K562 (cell line): ENCODE data around the gene HCRTR2.

Experiments used
- FOXA1 ChIP-seq: fragments of 450-650 bp; IDR thresholded peaks from 2 replicates; pipeline ENCODE4 v1.6.1; 2016; ENCODE audit warnings: mild to moderate bottlenecking, borderline replicate concordance
- ZFP36 ChIP-seq: fragments of 150-350 bp; IDR thresholded peaks from 2 replicates; pipeline ENCODE4 v1.6.1; 2018; ENCODE audit warnings: low read length, low read depth; ENCODE audit not compliant: partially characterized antibody
- TF ChIP-seq, protein P1 (sequence below), 3 experiments: IDR thresholded peaks in 2 of 3; conservative IDR thresholded peaks in 1 of 3; 2 replicates each; pipeline ENCODE4 v1.5.1; 2011 to 2012; ENCODE audit warnings: low read length in 3 of 3, mild to moderate bottlenecking in 3 of 3, control low read depth in 2 of 3, improper control_type of control experiment in 1 of 3, inconsistent platforms in 1 of 3, low read depth in 1 of 3, mixed read lengths in 1 of 3, moderate library complexity in 1 of 3; ENCODE audit not compliant: insufficient read depth in 2 of 3

DNA sequence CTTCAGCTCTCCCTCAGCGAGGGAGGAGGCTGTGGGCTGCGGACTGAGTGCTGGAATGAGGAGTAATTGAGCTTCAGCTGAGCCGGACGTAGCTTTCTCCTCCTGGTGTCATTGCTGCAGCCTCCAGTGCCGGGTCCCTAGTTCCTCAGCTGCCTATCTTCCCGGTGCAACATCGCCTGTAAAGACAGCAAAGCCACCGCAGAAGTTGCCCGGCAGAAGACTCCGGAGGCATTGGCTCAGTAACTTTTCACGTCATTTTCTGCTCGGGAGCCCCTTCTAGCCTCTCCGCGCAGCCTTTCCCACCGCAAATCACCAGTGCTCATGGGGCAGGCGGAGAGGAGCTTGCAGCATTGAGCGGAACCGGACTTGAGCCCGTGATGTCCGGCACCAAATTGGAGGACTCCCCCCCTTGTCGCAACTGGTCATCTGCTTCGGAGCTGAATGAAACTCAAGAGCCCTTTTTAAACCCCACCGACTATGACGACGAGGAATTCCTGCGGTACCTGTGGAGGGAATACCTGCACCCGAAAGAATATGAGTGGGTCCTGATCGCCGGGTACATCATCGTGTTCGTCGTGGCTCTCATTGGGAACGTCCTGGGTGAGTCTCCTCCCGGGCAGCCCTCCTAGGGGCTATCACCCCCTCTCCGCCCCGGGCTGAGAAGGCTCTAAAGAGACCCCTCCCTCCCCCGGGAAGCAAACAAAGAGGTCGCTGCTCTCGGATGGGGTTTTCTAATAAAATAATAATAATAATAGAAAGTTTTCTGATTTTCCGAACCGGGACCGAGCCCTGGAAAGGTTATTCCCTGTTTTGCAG lies at the start of gene HCRTR2:
- TF ChIP-seq, protein P1, sequence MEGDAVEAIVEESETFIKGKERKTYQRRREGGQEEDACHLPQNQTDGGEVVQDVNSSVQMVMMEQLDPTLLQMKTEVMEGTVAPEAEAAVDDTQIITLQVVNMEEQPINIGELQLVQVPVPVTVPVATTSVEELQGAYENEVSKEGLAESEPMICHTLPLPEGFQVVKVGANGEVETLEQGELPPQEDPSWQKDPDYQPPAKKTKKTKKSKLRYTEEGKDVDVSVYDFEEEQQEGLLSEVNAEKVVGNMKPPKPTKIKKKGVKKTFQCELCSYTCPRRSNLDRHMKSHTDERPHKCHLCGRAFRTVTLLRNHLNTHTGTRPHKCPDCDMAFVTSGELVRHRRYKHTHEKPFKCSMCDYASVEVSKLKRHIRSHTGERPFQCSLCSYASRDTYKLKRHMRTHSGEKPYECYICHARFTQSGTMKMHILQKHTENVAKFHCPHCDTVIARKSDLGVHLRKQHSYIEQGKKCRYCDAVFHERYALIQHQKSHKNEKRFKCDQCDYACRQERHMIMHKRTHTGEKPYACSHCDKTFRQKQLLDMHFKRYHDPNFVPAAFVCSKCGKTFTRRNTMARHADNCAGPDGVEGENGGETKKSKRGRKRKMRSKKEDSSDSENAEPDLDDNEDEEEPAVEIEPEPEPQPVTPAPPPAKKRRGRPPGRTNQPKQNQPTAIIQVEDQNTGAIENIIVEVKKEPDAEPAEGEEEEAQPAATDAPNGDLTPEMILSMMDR (IDR thresholded peaks at IDR 0.05 in 2 of 3, conservative IDR thresholded peaks at IDR 0.05 in 1 of 3; ENCODE audit: insufficient read depth in 2 of 3, low read depth in 1 of 3, low read length in 3 of 3) = no peak
- TF ChIP-seq ZFP36 (no peak), FOXA1 (no peak)
